GM12874 (cell line): ENCODE data around the gene SLC15A3.

ENCODE experiments used
- CTCF ChIP-seq: IDR thresholded peaks from 2 replicates; pipeline ENCODE4 v1.5.1; 2011; ENCODE audit warnings: low read depth, mild to moderate bottlenecking, control low read depth, low read length, moderate library complexity; ENCODE audit not compliant: insufficient read depth

SLC15A3 gene

GRCh38 chr11:60937811-60938210, 14.2 kb downstream of the SLC15A3 start:
- no peak for TF ChIP-seq CTCF

- TF ChIP-seq CTCF: no peak
These were observed 14.8 kb downstream of the SLC15A3 start for GRCh38 chr11:60937144-60937527.

- no peak for TF ChIP-seq CTCF
These were observed 15.4 kb downstream of the SLC15A3 start for GRCh38 chr11:60936467-60937143.

GRCh38 chr11:60935676-60936442, 16.1 kb downstream of the SLC15A3 start:
- TF ChIP-seq CTCF: no peak

GRCh38 chr11:60934790-60935605, 17.0 kb downstream of the SLC15A3 start:
- TF ChIP-seq CTCF: no peak

GRCh38 chr11:60934124-60934789, 17.7 kb downstream of the SLC15A3 start:
- TF ChIP-seq CTCF: no peak

- TF ChIP-seq CTCF: no peak
These were observed 18.4 kb downstream of the SLC15A3 start for GRCh38 chr11:60933416-60934123.
